Vagina (tissue), 2 donors: Measurements from ENCODE around the gene SCFD1. TPM values are rescaled to one million over a fixed set of nuclear protein-coding genes. Genes with fewer than 3 reads are reported as not detected.
A peak's percentile ranks its signal among the peaks of the same experiment; 100 is the strongest.

Source experiments
- DNase-seq, 2 donors: peaks; one replicate each; pipeline ENCODE4 v3.0.0-alpha.2; 2017; ENCODE audit errors: extremely low spot score in 2 of 2
- H3K27ac ChIP-seq: fragments of 200-600 bp; sonication (generic); one replicate; pipeline ENCODE4 v1.5.1; 2019
- H3K27me3 ChIP-seq: fragments of 200-600 bp; sonication (generic); one replicate; pipeline ENCODE4 v1.5.1; 2019
- H3K36me3 ChIP-seq, 2 donors: fragments of 200-600 bp; sonication (generic); one replicate each; pipeline ENCODE4 v1.5.1; 2017 to 2019
- H3K4me1 ChIP-seq: fragments of 200-600 bp; sonication (generic); one replicate; pipeline ENCODE4 v1.5.1; 2019
- H3K4me3 ChIP-seq, 2 donors: fragments of 200-600 bp; sonication (generic); 1 replicate in 1 of 2; 2 replicates in 1 of 2; pipeline ENCODE4 v1.5.1; 2016 to 2019
- H3K9me3 ChIP-seq: fragments of 200-600 bp; sonication (generic); one replicate; pipeline ENCODE4 v1.5.1; 2019
- POLR2A ChIP-seq, 2 donors: fragments of 450-650 bp; IDR thresholded peaks; one replicate each; pipeline ENCODE4 v1.6.1; 2017; ENCODE audit warnings: antibody characterized with exemption in 2 of 2, mild to moderate bottlenecking in 2 of 2, moderate library complexity in 2 of 2
- POLR2AphosphoS5 ChIP-seq, 2 donors: sonication (generic); formaldehyde crosslinking; IDR thresholded peaks; one replicate each; pipeline ENCODE4 v1.9.0; 2017; ENCODE audit warnings: antibody characterized with exemption in 2 of 2, mild to moderate bottlenecking in 2 of 2, low read depth in 1 of 2; ENCODE audit not compliant: insufficient read depth in 1 of 2
- intact Hi-C: fragments of 100-400 bp; cut with DNase I; formaldehyde crosslinking; loops from one replicate; pipeline ENCODE4 v1.15.1; 2023
- total RNA-seq: library from RNA; depleted of rRNA; stranded (reverse); fragments of >200 nt; gene quantifications from one replicate; pipeline ENCODE4 v1.2.3, GENCODE V29; 2016
- TF ChIP-seq, protein P1 (sequence below), 3 experiments: fragments of 450-650 bp in 2 of 3; fragments of 200-600 bp in 1 of 3; sonication (generic) in 1 of 3; IDR thresholded peaks; one replicate each; pipeline ENCODE4 v1.5.1; 2017 to 2019; ENCODE audit warnings: antibody characterized with exemption in 3 of 3, mild to moderate bottlenecking in 2 of 3, moderate library complexity in 2 of 3

The SCFD1 gene
- total RNA-seq, 1 donor from 2014 or later = 40.8 TPM

DNA sequence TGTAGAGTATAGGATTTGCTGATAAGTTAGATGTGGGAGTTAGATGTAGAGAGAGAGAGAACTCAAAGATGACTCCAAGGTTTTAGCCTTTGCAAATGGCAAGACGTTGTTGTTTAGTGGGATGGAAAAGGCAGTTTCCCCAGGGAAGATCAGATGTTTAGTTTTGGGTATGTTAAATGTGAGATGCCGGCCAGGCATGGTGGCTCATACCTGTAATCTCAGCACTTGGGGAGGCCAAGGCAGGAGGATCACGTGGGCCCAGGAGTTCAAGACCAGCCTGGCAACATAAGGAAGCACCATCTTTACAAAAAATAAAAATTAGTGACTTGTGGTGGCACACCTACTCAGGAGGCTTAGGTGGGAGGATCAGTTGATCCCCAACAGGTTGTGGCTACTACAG is 33.5 kb downstream of the SCFD1 start:
- TF ChIP-seq POLR2A (IDR thresholded peaks at IDR 0.05) (no peak), POLR2AphosphoS5 (IDR thresholded peaks at IDR 0.05; ENCODE audit: insufficient read depth in 1 of 2, low read depth in 1 of 2) (no peak)
- TF ChIP-seq, protein P1, sequence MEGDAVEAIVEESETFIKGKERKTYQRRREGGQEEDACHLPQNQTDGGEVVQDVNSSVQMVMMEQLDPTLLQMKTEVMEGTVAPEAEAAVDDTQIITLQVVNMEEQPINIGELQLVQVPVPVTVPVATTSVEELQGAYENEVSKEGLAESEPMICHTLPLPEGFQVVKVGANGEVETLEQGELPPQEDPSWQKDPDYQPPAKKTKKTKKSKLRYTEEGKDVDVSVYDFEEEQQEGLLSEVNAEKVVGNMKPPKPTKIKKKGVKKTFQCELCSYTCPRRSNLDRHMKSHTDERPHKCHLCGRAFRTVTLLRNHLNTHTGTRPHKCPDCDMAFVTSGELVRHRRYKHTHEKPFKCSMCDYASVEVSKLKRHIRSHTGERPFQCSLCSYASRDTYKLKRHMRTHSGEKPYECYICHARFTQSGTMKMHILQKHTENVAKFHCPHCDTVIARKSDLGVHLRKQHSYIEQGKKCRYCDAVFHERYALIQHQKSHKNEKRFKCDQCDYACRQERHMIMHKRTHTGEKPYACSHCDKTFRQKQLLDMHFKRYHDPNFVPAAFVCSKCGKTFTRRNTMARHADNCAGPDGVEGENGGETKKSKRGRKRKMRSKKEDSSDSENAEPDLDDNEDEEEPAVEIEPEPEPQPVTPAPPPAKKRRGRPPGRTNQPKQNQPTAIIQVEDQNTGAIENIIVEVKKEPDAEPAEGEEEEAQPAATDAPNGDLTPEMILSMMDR (IDR thresholded peaks at IDR 0.05) = no peak
- DNase-seq = no peak
- Histone ChIP-seq H3K36me3 (peaks cover 0 to 59% of the 10 kb centered on the region in 2 donors), H3K4me1 (no peaks in the 10 kb centered on the region), H3K9me3 (no peaks in the 10 kb centered on the region), H3K4me3 (no peak overlapping the region), H3K27ac (no peak overlapping the region), H3K27me3 (no peaks in the 10 kb centered on the region)
- intact Hi-C loops = no loop called here

DNA sequence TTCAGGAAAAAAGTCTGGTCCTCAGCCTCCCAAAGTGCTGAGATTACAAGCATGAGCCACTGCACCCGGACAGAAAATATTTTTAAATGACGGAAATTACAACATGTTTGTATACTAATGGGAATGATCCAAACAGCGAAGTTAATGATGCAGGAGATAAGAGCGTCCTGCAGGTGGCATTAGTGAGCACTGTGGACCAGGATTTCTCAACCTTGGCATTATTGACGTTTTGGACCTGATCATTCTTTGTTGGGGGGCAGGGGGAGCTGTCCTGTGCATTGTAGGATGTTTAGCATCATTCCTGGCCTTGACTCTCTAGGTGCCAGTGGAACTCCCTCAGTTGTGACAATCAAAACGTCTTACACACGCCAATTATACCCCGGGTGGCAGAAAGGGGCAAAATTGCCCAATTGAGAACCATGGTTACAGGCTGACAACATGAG is 34.1 kb downstream of the SCFD1 start:
- Histone ChIP-seq H3K4me3 (no peak overlapping the region), H3K9me3 (no peaks in the 10 kb centered on the region), H3K36me3 (peaks cover 0 to 58% of the 10 kb centered on the region in 2 donors), H3K4me1 (no peaks in the 10 kb centered on the region), H3K27me3 (no peaks in the 10 kb centered on the region), H3K27ac (no peak overlapping the region)
- intact Hi-C loops = no loop called here
- TF ChIP-seq POLR2A (IDR thresholded peaks at IDR 0.05) = no peak
- TF ChIP-seq, protein P1 (IDR thresholded peaks at IDR 0.05) = peak in 2 of 3 experiments; percentile 54 to 57
- no peak for DNase-seq

DNA sequence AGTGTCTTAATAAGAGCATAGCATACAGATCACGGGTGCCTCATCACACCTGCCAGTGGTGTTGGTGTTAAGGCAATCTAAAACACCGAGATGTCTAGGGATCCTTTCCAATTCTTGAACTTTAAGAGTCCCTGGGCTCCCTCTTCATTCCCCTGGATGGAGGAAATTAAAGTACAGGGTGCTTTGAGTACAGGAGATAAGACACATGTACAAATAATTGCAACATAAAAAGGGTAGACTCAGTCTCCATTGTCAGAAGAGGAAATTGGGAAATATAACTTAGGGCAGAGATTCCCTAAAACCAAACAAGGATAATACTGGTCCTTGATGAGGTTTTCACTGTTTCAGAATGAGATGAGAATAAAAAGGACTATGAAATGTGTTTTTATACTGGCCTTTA is 34.9 kb downstream of the SCFD1 start:
- TF ChIP-seq, protein P1 (IDR thresholded peaks at IDR 0.05) = no peak
- TF ChIP-seq POLR2AphosphoS5 (IDR thresholded peaks at IDR 0.05; ENCODE audit: insufficient read depth in 1 of 2, low read depth in 1 of 2) = no peak
- no peak for TF ChIP-seq POLR2A (IDR thresholded peaks at IDR 0.05)
- no peak for DNase-seq
- H3K4me3 ChIP-seq = no peak overlapping the region
- H3K36me3 ChIP-seq = peaks cover 0 to 52% of the 10 kb centered on the region in 2 donors
- no peaks in the 10 kb centered on the region for H3K9me3 ChIP-seq
- no peak overlapping the region for H3K27ac ChIP-seq
- H3K27me3 ChIP-seq = no peaks in the 10 kb centered on the region
- H3K4me1 ChIP-seq = no peaks in the 10 kb centered on the region
- intact Hi-C loops = no loop called here

DNA sequence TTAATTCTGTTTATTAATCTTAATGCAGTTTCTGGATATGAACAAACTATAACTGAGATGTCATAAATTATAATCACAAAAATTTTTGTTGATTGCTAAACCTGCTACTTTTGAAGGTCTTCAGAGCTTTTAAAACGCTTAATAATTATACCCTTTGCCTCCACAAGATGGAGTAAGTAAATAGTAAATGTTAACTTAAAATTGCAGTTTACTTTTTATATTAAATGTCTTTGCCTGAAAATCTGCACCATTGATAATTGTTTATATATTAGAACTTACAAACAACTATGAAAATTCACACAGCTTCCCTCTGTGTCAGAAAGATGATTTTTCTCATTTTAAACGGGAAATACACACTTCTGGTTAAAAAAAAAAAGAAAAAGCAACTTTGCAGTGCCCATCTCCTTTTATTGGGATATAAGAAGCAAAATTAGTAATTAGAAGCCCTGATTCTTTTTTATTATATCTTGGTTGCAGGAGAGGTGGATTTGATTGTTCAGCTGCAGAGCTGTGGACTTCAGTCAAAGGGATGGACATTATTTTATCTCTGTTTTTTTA is 35.6 kb downstream of the SCFD1 start:
- Histone ChIP-seq H3K4me1 (no peaks in the 10 kb centered on the region), H3K27ac (no peak overlapping the region), H3K9me3 (no peaks in the 10 kb centered on the region), H3K36me3 (peaks cover 0 to 49% of the 10 kb centered on the region in 2 donors), H3K27me3 (no peaks in the 10 kb centered on the region), H3K4me3 (no peak overlapping the region)
- TF ChIP-seq, protein P1 (IDR thresholded peaks at IDR 0.05) = peak in 1 of 3 experiments; percentile 32
- TF ChIP-seq POLR2A (IDR thresholded peaks at IDR 0.05) = no peak
- no peak for TF ChIP-seq POLR2AphosphoS5 (IDR thresholded peaks at IDR 0.05; ENCODE audit: insufficient read depth in 1 of 2, low read depth in 1 of 2)
- intact Hi-C loops = no loop called here
- no peak for DNase-seq

DNA sequence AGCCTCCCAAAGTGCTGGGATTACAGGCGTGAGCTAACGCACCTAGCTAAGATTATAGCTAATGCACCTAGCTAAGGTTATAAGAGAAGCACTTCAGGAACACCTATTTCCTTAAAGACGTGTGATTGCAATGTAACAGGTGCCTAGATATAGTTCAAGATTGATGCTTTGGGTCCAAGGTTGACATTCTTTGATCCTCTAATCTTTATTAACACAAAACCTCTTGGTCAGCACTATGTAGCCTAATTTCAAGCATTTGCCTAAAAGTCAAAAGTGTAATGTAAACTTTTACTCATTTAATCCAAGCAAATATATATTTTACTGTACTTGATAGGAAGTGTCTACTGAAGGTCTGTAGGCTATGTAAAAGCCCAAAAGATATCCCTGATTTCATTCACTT is 36.5 kb downstream of the SCFD1 start:
- Histone ChIP-seq H3K9me3 (no peaks in the 10 kb centered on the region), H3K27me3 (no peaks in the 10 kb centered on the region), H3K27ac (no peak overlapping the region), H3K4me1 (no peaks in the 10 kb centered on the region), H3K36me3 (peaks cover 0 to 45% of the 10 kb centered on the region in 2 donors), H3K4me3 (no peak overlapping the region)
- intact Hi-C loops = no loop called here
- TF ChIP-seq POLR2AphosphoS5 (IDR thresholded peaks at IDR 0.05; ENCODE audit: insufficient read depth in 1 of 2, low read depth in 1 of 2) = no peak
- DNase-seq = no peak
